ENCODE measurements around the gene SPARCL1. TPM values are rescaled to one million over a fixed set of nuclear protein-coding genes. Genes with fewer than 3 reads are reported as not detected.
A peak's percentile ranks its signal among the peaks of the same experiment; 100 is the strongest.
"Not testable (repeated sequence)": the region's sequence is repeated elsewhere in the genome, so short reads cannot be mapped to it uniquely, and the experiment has no call there.

SPARCL1 gene
- not detected in 2 replicates for total RNA-seq (2014; rRNA removed)
- not detected for polyA plus RNA-seq (2012)

GRCh38 chr4:87529187-87529586 lies at the start of gene SPARCL1:
Gene SPARCL1 (minus strand): TSS chr4:87529376. CDS start chr4:87499574, 29,802 bp downstream.
- DNase-seq (ENCODE audit: low read depth): no peak

GRCh38 chr4:87575983-87576382 lies 46.8 kb upstream of the SPARCL1 start:
- no peak for DNase-seq (ENCODE audit: low read depth)

- no peak for DNase-seq (ENCODE audit: low read depth)
Observed at GRCh38 chr4:87575408-87575807, 46.2 kb upstream of the SPARCL1 start.

GRCh38 chr4:87574996-87575395 lies 45.8 kb upstream of the SPARCL1 start:
- DNase-seq (ENCODE audit: low read depth): no peak

GRCh38 chr4:87574376-87574775 lies 45.2 kb upstream of the SPARCL1 start:
- DNase-seq (ENCODE audit: low read depth): not testable (repeated sequence)

GRCh38 chr4:87570290-87570805 lies 41.2 kb upstream of the SPARCL1 start:
- no peak for DNase-seq (ENCODE audit: low read depth)

GRCh38 chr4:87567191-87567590 lies 38.0 kb upstream of the SPARCL1 start:
- no peak for DNase-seq (ENCODE audit: low read depth)

GRCh38 chr4:87566276-87566675 lies 37.1 kb upstream of the SPARCL1 start:
- DNase-seq (ENCODE audit: low read depth): no peak

- DNase-seq (ENCODE audit: low read depth): no peak
Observed at GRCh38 chr4:87565746-87566145, 36.6 kb upstream of the SPARCL1 start.

GRCh38 chr4:87560802-87561201 lies 31.6 kb upstream of the SPARCL1 start:
- DNase-seq (ENCODE audit: low read depth): no peak

GRCh38 chr4:87559090-87559837 lies 30.1 kb upstream of the SPARCL1 start:
- peak; percentile 48 for DNase-seq (ENCODE audit: low read depth)

- no peak for DNase-seq (ENCODE audit: low read depth)
Observed at GRCh38 chr4:87557348-87557747, 28.2 kb upstream of the SPARCL1 start.

- DNase-seq (ENCODE audit: low read depth): peak; percentile 88
Observed at GRCh38 chr4:87555773-87556619, 26.8 kb upstream of the SPARCL1 start.

- no peak for DNase-seq (ENCODE audit: low read depth)
Observed at GRCh38 chr4:87553182-87553581, 24.0 kb upstream of the SPARCL1 start.

- DNase-seq (ENCODE audit: low read depth): no peak
Observed at GRCh38 chr4:87551361-87551760, 22.2 kb upstream of the SPARCL1 start.

GRCh38 chr4:87547016-87547708 lies 18.0 kb upstream of the SPARCL1 start:
- no peak for DNase-seq (ENCODE audit: low read depth)

GRCh38 chr4:87545052-87545451 lies 15.9 kb upstream of the SPARCL1 start:
- DNase-seq (ENCODE audit: low read depth): no peak

- peak; percentile 52 for DNase-seq (ENCODE audit: low read depth)
Observed at GRCh38 chr4:87543835-87544461, 14.8 kb upstream of the SPARCL1 start.

GRCh38 chr4:87542734-87543312 lies 13.6 kb upstream of the SPARCL1 start:
- DNase-seq (ENCODE audit: low read depth): no peak

GRCh38 chr4:87541956-87542709 lies 13.0 kb upstream of the SPARCL1 start:
- no peak for DNase-seq (ENCODE audit: low read depth)
